ENCODE measurements around the gene DNAH2. TPM values are rescaled to one million over a fixed set of nuclear protein-coding genes. Genes with fewer than 3 reads are reported as not detected.

The DNAH2 gene
- total RNA-seq, 2 donors from 2014 or later, result 0.09 to 4.9 TPM

DNA sequence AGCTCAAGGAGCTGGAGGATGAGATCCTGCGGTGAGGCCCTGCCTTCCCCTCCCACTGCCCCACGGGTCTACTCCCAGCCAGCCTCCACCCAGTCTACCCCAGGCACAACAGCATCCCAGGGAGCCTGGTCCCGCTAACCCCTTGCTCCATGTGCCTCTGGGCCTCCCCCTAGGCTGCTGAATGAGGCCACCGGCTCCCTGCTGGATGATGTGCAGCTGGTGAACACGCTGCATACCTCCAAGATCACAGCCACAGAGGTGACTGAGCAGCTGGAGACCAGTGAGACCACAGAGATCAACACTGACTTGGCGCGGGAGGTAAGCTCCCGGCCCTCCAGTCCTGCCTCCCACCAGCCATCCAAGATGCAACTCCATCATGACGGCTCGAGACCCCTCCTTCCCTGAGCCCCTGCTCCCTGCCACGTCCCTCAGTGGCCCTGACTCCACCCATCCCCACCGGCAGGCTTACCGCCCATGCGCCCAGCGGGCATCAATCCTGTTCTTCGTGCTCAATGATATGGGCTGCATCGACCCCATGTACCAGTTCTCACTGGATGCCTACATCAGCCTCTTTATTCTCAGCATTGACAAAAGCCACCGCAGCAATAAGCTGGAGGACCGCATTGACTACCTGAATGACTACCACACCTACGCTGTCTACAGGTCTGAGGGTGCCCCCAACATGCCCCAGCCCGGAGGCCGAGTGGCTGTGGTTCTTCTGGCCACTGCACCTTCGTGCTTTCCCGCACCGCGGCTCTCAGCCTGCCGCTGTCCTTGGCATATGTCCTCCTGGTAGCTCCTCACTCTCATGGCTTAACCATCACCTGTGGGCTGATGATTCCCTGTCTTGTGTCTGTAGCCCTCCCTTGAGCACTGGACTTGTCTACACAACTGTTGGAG is 101.5 kb downstream of the DNAH2 start:
- intact Hi-C loops (cut with DNase I), result no loop called here
- no peak for TF ChIP-seq POLR2A (IDR thresholded peaks at IDR 0.05)
- TF ChIP-seq, protein P1, sequence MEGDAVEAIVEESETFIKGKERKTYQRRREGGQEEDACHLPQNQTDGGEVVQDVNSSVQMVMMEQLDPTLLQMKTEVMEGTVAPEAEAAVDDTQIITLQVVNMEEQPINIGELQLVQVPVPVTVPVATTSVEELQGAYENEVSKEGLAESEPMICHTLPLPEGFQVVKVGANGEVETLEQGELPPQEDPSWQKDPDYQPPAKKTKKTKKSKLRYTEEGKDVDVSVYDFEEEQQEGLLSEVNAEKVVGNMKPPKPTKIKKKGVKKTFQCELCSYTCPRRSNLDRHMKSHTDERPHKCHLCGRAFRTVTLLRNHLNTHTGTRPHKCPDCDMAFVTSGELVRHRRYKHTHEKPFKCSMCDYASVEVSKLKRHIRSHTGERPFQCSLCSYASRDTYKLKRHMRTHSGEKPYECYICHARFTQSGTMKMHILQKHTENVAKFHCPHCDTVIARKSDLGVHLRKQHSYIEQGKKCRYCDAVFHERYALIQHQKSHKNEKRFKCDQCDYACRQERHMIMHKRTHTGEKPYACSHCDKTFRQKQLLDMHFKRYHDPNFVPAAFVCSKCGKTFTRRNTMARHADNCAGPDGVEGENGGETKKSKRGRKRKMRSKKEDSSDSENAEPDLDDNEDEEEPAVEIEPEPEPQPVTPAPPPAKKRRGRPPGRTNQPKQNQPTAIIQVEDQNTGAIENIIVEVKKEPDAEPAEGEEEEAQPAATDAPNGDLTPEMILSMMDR (IDR thresholded peaks at IDR 0.05), result no peak
- TF ChIP-seq POLR2AphosphoS5 (IDR thresholded peaks at IDR 0.05), result no peak

DNA sequence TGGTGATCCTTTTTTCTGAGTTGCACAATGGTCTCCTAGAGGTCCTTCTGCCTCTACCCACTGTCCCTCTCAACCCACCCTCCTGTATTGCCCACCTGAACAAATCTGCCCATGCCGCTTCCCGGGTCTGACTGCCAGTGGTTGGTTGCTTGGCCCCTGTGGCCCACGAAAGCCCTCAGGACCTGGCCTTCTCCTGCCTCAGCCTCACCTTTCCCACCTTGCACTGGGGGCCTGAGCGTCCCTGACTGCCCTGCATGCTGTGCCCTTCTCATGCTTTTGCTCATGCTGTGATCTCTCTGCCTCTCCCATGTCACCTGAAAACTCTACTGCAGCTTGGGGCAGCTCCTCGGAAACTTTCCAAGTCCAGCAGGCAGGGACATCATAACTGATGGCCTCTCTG is 102.7 kb downstream of the DNAH2 start:
- 75% methylated on average over 5 of the region's 5 CpGs for WGBS
- Histone ChIP-seq H3K4me1 (replicated peaks) (no peaks in the 10 kb centered on the region), H3K4me3 (no peak overlapping the region), H3K27ac (no peak overlapping the region), H3K9me3 (no peaks in the 10 kb centered on the region), H3K27me3 (replicated peaks; ENCODE audit: insufficient read depth) (no peaks in the 10 kb centered on the region), H3K36me3 (no peaks in the 10 kb centered on the region)
- no peak for TF ChIP-seq POLR2A (IDR thresholded peaks at IDR 0.05)
- TF ChIP-seq, protein P1 (IDR thresholded peaks at IDR 0.05), result no peak
- TF ChIP-seq POLR2AphosphoS5 (IDR thresholded peaks at IDR 0.05), result no peak
- intact Hi-C loops (cut with DNase I), result no loop called here
- DNase-seq (ENCODE audit: low spot score), result no peak

More for the DNA sequence above, 101.5 kb downstream of the DNAH2 start:
- Histone ChIP-seq H3K36me3 (no peaks in the 10 kb centered on the region), H3K4me3 (no peak overlapping the region), H3K9me3 (no peaks in the 10 kb centered on the region), H3K27ac (no peak overlapping the region), H3K4me1 (replicated peaks) (no peaks in the 10 kb centered on the region), H3K27me3 (replicated peaks; ENCODE audit: insufficient read depth) (no peaks in the 10 kb centered on the region)
- 84% methylated on average over 27 of the region's 27 CpGs for WGBS
- no peak for DNase-seq (ENCODE audit: low spot score)

DNA sequence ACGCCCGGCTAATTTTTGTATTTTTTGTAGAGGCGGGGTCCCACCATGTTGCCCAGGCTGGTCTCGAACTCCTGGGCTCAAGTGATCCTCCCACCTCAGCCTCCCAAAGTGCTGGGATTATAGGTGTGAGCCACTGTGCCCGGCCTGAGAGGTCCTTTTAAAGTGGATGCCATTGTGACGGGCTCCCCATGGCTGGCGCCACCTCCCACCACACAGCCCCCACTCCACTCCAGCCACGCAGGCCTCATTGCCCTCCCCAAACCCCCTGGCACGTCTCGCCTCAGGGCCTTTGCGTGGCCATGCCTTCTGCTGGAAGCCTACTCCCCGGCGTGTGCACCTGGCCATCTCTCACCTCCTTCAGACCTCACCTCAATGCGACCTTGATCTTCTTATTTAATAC is 104.6 kb downstream of the DNAH2 start:
- Histone ChIP-seq H3K27me3 (replicated peaks; ENCODE audit: insufficient read depth) (no peaks in the 10 kb centered on the region), H3K27ac (no peak overlapping the region), H3K4me3 (no peak overlapping the region), H3K36me3 (no peaks in the 10 kb centered on the region), H3K4me1 (replicated peaks) (no peaks in the 10 kb centered on the region), H3K9me3 (no peaks in the 10 kb centered on the region)
- TF ChIP-seq, protein P1 (IDR thresholded peaks at IDR 0.05), result no peak
- TF ChIP-seq POLR2A (IDR thresholded peaks at IDR 0.05) (no peak), POLR2AphosphoS5 (IDR thresholded peaks at IDR 0.05) (no peak)
- 76% methylated on average over 14 of the region's 14 CpGs for WGBS
- intact Hi-C loops (cut with DNase I), result loop anchor here (2.0 kb wide), 1 partner anchor 29 kb away; no protein-coding TSS in a partner anchor
- DNase-seq (ENCODE audit: low spot score), result no peak

DNA sequence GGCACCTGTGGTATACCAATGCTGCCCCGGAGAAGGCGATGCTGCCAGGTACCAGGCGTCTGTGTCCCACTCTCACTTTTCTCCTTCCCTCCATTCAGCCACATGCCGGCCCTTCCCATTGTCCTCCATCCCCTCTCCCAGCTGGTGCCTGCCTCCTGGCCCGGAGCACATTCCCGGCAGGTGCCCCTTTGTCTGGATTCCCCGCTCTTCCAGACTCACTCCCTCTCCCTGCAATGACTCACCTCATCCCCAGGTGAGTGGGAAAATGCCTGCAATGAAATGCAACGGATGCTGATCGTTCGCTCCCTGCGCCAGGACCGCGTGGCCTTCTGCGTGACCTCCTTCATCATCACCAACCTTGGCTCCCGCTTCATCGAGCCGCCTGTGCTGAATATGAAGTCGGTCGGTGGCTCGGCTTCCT is 106.0 kb downstream of the DNAH2 start:
- 87% methylated on average over 20 of the region's 20 CpGs for WGBS
- no peaks in the 10 kb centered on the region for H3K4me1 ChIP-seq (replicated peaks)
- H3K9me3 ChIP-seq, result no peaks in the 10 kb centered on the region
- H3K4me3 ChIP-seq, result no peak overlapping the region
- H3K27me3 ChIP-seq (replicated peaks; ENCODE audit: insufficient read depth), result no peaks in the 10 kb centered on the region
- no peaks in the 10 kb centered on the region for H3K36me3 ChIP-seq
- intact Hi-C loops (cut with DNase I), result loop anchor here (2.0 kb wide), 1 partner anchor 27 kb away; no protein-coding TSS in a partner anchor
- TF ChIP-seq, protein P1 (IDR thresholded peaks at IDR 0.05), result no peak
- TF ChIP-seq POLR2AphosphoS5 (IDR thresholded peaks at IDR 0.05), result no peak
- no peak for TF ChIP-seq POLR2A (IDR thresholded peaks at IDR 0.05)
- H3K27ac ChIP-seq, result no peak overlapping the region
- no peak for DNase-seq (ENCODE audit: low spot score)

Measured in prostate gland (tissue), 2 donors.